ENCODE results near the gene SFMBT2.
A peak's percentile ranks its signal among the peaks of the same experiment; 100 is the strongest.
"Not testable (repeated sequence)": the region's sequence is repeated elsewhere in the genome, so short reads cannot be mapped to it uniquely, and the experiment has no call there.

SFMBT2 gene

GRCh38 chr10:7243873-7244272 lies 167.0 kb downstream of the SFMBT2 start:
- H3K4me1 Mint-ChIP-seq: peaks cover 49% of the 10 kb centered on the region
- peaks cover 2% of the 10 kb centered on the region for H3K9me3 Mint-ChIP-seq
- no peaks in the 10 kb centered on the region for H3K27me3 Mint-ChIP-seq
- DNase-seq: peak; percentile 35
- CTCF ChIA-PET: interaction anchor here (1.0 to 1.2 kb wide), 3 partner anchors 13 to 443 kb away, joined by 3 to 4 read pairs (median 3); no protein-coding TSS in a partner anchor
- H3K4me3 Mint-ChIP-seq: peak overlapping the region; percentile 22
- peak overlapping the region; percentile 86 for H3K27ac Mint-ChIP-seq
- peaks cover 60% of the 10 kb centered on the region for H3K36me3 Mint-ChIP-seq

- Mint-ChIP-seq H3K4me1 (peaks cover 54% of the 10 kb centered on the region), H3K9me3 (peaks cover 2% of the 10 kb centered on the region), H3K36me3 (peaks cover 58% of the 10 kb centered on the region), H3K4me3 (no peak overlapping the region), H3K27ac (no peak overlapping the region), H3K27me3 (no peaks in the 10 kb centered on the region)
- DNase-seq: no peak
- CTCF ChIA-PET: interaction anchor here (0.6 kb wide), 1 partner anchor 10 kb away, joined by 3 read pairs; no protein-coding TSS in a partner anchor
These were observed 167.7 kb downstream of the SFMBT2 start for GRCh38 chr10:7243139-7243538.

- Mint-ChIP-seq H3K4me1 (peaks cover 64% of the 10 kb centered on the region), H3K9me3 (peaks cover 5% of the 10 kb centered on the region), H3K27ac (peak overlapping the region; percentile 21), H3K36me3 (peaks cover 76% of the 10 kb centered on the region), H3K27me3 (no peaks in the 10 kb centered on the region), H3K4me3 (no peak overlapping the region)
- CTCF ChIA-PET: no interaction called here
- DNase-seq: peak; percentile 56
These were observed 171.4 kb downstream of the SFMBT2 start for GRCh38 chr10:7239312-7239985.

- no peak overlapping the region for H3K4me3 Mint-ChIP-seq
- H3K27ac Mint-ChIP-seq: no peak overlapping the region
- no peaks in the 10 kb centered on the region for H3K27me3 Mint-ChIP-seq
- CTCF ChIA-PET: no interaction called here
- peaks cover 3% of the 10 kb centered on the region for H3K9me3 Mint-ChIP-seq
- peaks cover 65% of the 10 kb centered on the region for H3K36me3 Mint-ChIP-seq
- peaks cover 55% of the 10 kb centered on the region for H3K4me1 Mint-ChIP-seq
- no peak for DNase-seq
These were observed 175.5 kb downstream of the SFMBT2 start for GRCh38 chr10:7235376-7235775.

- no peak overlapping the region for H3K4me3 Mint-ChIP-seq
- no peaks in the 10 kb centered on the region for H3K27me3 Mint-ChIP-seq
- CTCF ChIA-PET: interaction anchor here (0.6 to 1.2 kb wide), 3 partner anchors 11 to 380 kb away, joined by 3 read pairs; no protein-coding TSS in a partner anchor
- peaks cover 3% of the 10 kb centered on the region for H3K9me3 Mint-ChIP-seq
- peak overlapping the region; percentile 19 for H3K27ac Mint-ChIP-seq
- H3K4me1 Mint-ChIP-seq: peaks cover 42% of the 10 kb centered on the region
- DNase-seq: no peak
- H3K36me3 Mint-ChIP-seq: peaks cover 61% of the 10 kb centered on the region
These were observed 176.7 kb downstream of the SFMBT2 start for GRCh38 chr10:7234109-7234508.

- Mint-ChIP-seq H3K27ac (peak overlapping the region; percentile 46), H3K27me3 (no peaks in the 10 kb centered on the region), H3K36me3 (peaks cover 63% of the 10 kb centered on the region), H3K4me1 (peaks cover 38% of the 10 kb centered on the region), H3K4me3 (no peak overlapping the region), H3K9me3 (peaks cover 3% of the 10 kb centered on the region)
- CTCF ChIA-PET: interaction anchor here (0.6 to 1.2 kb wide), 3 partner anchors 10 to 379 kb away, joined by 3 read pairs; no protein-coding TSS in a partner anchor
- DNase-seq: no peak
These were observed 177.4 kb downstream of the SFMBT2 start for GRCh38 chr10:7233259-7233991.

GRCh38 chr10:7231509-7232414 lies 179.1 kb downstream of the SFMBT2 start:
- CTCF ChIA-PET: interaction anchor here (0.9 kb wide), 1 partner anchor 24 kb away, joined by 3 read pairs; no protein-coding TSS in a partner anchor
- Mint-ChIP-seq H3K27ac (no peak overlapping the region), H3K9me3 (peaks cover 3% of the 10 kb centered on the region), H3K4me1 (peaks cover 28% of the 10 kb centered on the region), H3K27me3 (no peaks in the 10 kb centered on the region), H3K36me3 (peaks cover 63% of the 10 kb centered on the region), H3K4me3 (no peak overlapping the region)
- DNase-seq: no peak

- H3K27ac Mint-ChIP-seq: no peak overlapping the region
- H3K4me1 Mint-ChIP-seq: peaks cover 28% of the 10 kb centered on the region
These were observed 179.9 kb downstream of the SFMBT2 start for GRCh38 chr10:7230951-7231350.

GRCh38 chr10:7230036-7230435 lies 180.8 kb downstream of the SFMBT2 start:
- H3K4me1 Mint-ChIP-seq: peaks cover 20% of the 10 kb centered on the region
- H3K36me3 Mint-ChIP-seq: peaks cover 62% of the 10 kb centered on the region
- CTCF ChIA-PET: no interaction called here
- DNase-seq: no peak
- no peaks in the 10 kb centered on the region for H3K27me3 Mint-ChIP-seq
- H3K9me3 Mint-ChIP-seq: no peaks in the 10 kb centered on the region
- no peak overlapping the region for H3K4me3 Mint-ChIP-seq
- no peak overlapping the region for H3K27ac Mint-ChIP-seq

More at GRCh38 chr10:7230951-7231350, 179.9 kb downstream of the SFMBT2 start:
- Mint-ChIP-seq H3K27me3 (no peaks in the 10 kb centered on the region), H3K9me3 (no peaks in the 10 kb centered on the region), H3K4me3 (no peak overlapping the region), H3K36me3 (peaks cover 63% of the 10 kb centered on the region)
- CTCF ChIA-PET: interaction anchor here (0.9 kb wide), 1 partner anchor 25 kb away, joined by 3 read pairs; no protein-coding TSS in a partner anchor
- no peak for DNase-seq

- H3K4me3 Mint-ChIP-seq: no peak overlapping the region
- H3K27ac Mint-ChIP-seq: no peak overlapping the region
- no peaks in the 10 kb centered on the region for H3K4me1 Mint-ChIP-seq
- H3K36me3 Mint-ChIP-seq: peaks cover 66% of the 10 kb centered on the region
- DNase-seq: no peak
- peaks cover 13% of the 10 kb centered on the region for H3K9me3 Mint-ChIP-seq
- CTCF ChIA-PET: no interaction called here
- no peaks in the 10 kb centered on the region for H3K27me3 Mint-ChIP-seq
These were observed 185.7 kb downstream of the SFMBT2 start for GRCh38 chr10:7225133-7225532.

GRCh38 chr10:7218968-7219367 lies 191.9 kb downstream of the SFMBT2 start:
- H3K4me3 Mint-ChIP-seq: no peak overlapping the region
- peaks cover 62% of the 10 kb centered on the region for H3K36me3 Mint-ChIP-seq
- no peaks in the 10 kb centered on the region for H3K27me3 Mint-ChIP-seq
- H3K4me1 Mint-ChIP-seq: no peaks in the 10 kb centered on the region
- DNase-seq: no peak
- H3K27ac Mint-ChIP-seq: no peak overlapping the region
- CTCF ChIA-PET: no interaction called here
- H3K9me3 Mint-ChIP-seq: peaks cover 7% of the 10 kb centered on the region

GRCh38 chr10:7212696-7213095 lies 198.1 kb downstream of the SFMBT2 start:
- H3K27me3 Mint-ChIP-seq, DNase-seq, H3K27ac Mint-ChIP-seq, H3K4me3 Mint-ChIP-seq, CTCF ChIA-PET, H3K4me1 Mint-ChIP-seq, H3K9me3 Mint-ChIP-seq: not testable (repeated sequence)
- H3K36me3 Mint-ChIP-seq: peaks cover 70% of the 10 kb centered on the region

- H3K9me3 Mint-ChIP-seq: no peaks in the 10 kb centered on the region
- no peak for DNase-seq
- peaks cover 68% of the 10 kb centered on the region for H3K36me3 Mint-ChIP-seq
- CTCF ChIA-PET: no interaction called here
- H3K4me3 Mint-ChIP-seq: no peak overlapping the region
- peaks cover 3% of the 10 kb centered on the region for H3K4me1 Mint-ChIP-seq
- no peak overlapping the region for H3K27ac Mint-ChIP-seq
- no peaks in the 10 kb centered on the region for H3K27me3 Mint-ChIP-seq
These were observed 198.8 kb downstream of the SFMBT2 start for GRCh38 chr10:7211857-7212577.
